A549 (cell line): ENCODE data around the gene KCNQ2. TPM values are rescaled to one million over a fixed set of nuclear protein-coding genes. Genes with fewer than 3 reads are reported as not detected.
A peak's percentile ranks its signal among the peaks of the same experiment; 100 is the strongest.

Experiments used
- ATAC-seq, 2 experiments: fragments of 200-7000 bp in 1 of 2; fragments of >200 bp in 1 of 2; cut with Nextera tagmentation in 1 of 2; cut with Tn5 transposase in 1 of 2; 3 replicates each; pipeline versions ENCODE4 v1.8.0 to v1.9.1; 2018 to 2020; ENCODE audit warnings: mild to moderate bottlenecking in 1 of 2, moderate library complexity in 1 of 2
- CTCF ChIA-PET: fragments of 300-600 bp; sonication (Branson Sonifier 250); formaldehyde crosslinking; extraction: SDS; loops from one replicate; lab custom pipeline; 2021; ENCODE audit warnings: antibody characterized with exemption, inconsistent platforms; lab: Yijun Ruan, JAX
- POLR2A ChIA-PET: fragments of 350-600 bp; formaldehyde crosslinking; extraction: SDS; loops from one replicate; lab custom pipeline; 2021; ENCODE audit warnings: antibody characterized with exemption, inconsistent platforms; lab: Yijun Ruan, JAX
- DNase-seq, 2 experiments: peaks; one replicate each; pipeline versions ENCODE4 v3.0.0 to v3.0.0-alpha.2; 2011 to 2016; ENCODE audit warnings: low read depth in 1 of 2, low spot score in 1 of 2
- FAIRE-seq: peaks from 2 replicates; lab custom pipeline; 2011; peaks lifted over from hg19 to GRCh38; lab: Jason Lieb, UNC
- H3K27ac ChIP-seq, 2 experiments: fragments of >200 bp; sonication (Bioruptor Twin); formaldehyde crosslinking; 3 replicates each; pipeline ENCODE4 v1.5.1; 2016 to 2017
- H3K4me1 ChIP-seq: fragments of >200 bp; sonication (Bioruptor Twin); formaldehyde crosslinking; 3 replicates; pipeline ENCODE4 v1.6.1; 2016
- H3K4me2 ChIP-seq: fragments of >200 bp; sonication (Bioruptor Twin); formaldehyde crosslinking; 3 replicates; pipeline ENCODE4 v1.6.1; 2016
- H3K4me3 ChIP-seq: fragments of >200 bp; sonication (Bioruptor Twin); formaldehyde crosslinking; 3 replicates; pipeline ENCODE4 v1.5.1; 2016
- H3K9me3 ChIP-seq: fragments of >200 bp; sonication (Bioruptor Twin); formaldehyde crosslinking; 3 replicates; pipeline ENCODE4 v1.6.1; 2016
- BCL3 ChIP-seq: fragments of >200 bp; sonication (Bioruptor Twin); formaldehyde crosslinking; IDR thresholded peaks from 3 replicates; pipeline ENCODE4 v1.6.1; 2016
- CBX2 ChIP-seq: fragments of 200-600 bp; sonication (generic); IDR thresholded peaks from 2 replicates; pipeline ENCODE4 v1.6.1; 2016; ENCODE audit warnings: low read depth, mild to moderate bottlenecking, borderline replicate concordance
- GATA3 ChIP-seq: IDR thresholded peaks from 2 replicates; pipeline ENCODE4 v1.6.1; 2012; ENCODE audit warnings: borderline replicate concordance
- HEYL ChIP-seq: fragments of 250-450 bp; sonication (Bioruptor Pico); IDR thresholded peaks from 2 replicates; pipeline ENCODE4 v1.8.0; 2021; ENCODE audit warnings: mild to moderate bottlenecking, moderate library complexity
- HMGXB4 ChIP-seq: fragments of 250-450 bp; sonication (Bioruptor Pico); IDR thresholded peaks from 2 replicates; pipeline ENCODE4 v1.5.0; 2021; ENCODE audit warnings: mild to moderate bottlenecking, moderate library complexity, borderline replicate concordance
- MAFK ChIP-seq: fragments of 450-650 bp; IDR thresholded peaks from 2 replicates; pipeline ENCODE4 v1.6.1; 2014; ENCODE audit not compliant: partially characterized antibody
- MYC ChIP-seq: IDR thresholded peaks from 2 replicates; pipeline ENCODE4 v1.6.1; 2012; ENCODE audit warnings: mild to moderate bottlenecking, inconsistent platforms, low read length, improper control_type of control experiment, borderline replicate concordance
- NPAS2 ChIP-seq: fragments of 250-450 bp; sonication (Bioruptor Pico); IDR thresholded peaks from 2 replicates; pipeline ENCODE4 v1.8.0; 2022; ENCODE audit warnings: mild to moderate bottlenecking, moderate library complexity, borderline replicate concordance
- PBX3 ChIP-seq: IDR thresholded peaks from 2 replicates; pipeline ENCODE4 v1.6.1; 2012
- POLR2A ChIP-seq: IDR thresholded peaks from 2 replicates; pipeline ENCODE4 v1.6.1; 2012; ENCODE audit warnings: mild to moderate bottlenecking, low read length
- REST ChIP-seq: fragments of 200-600 bp; sonication (generic); IDR thresholded peaks from 2 replicates; pipeline ENCODE4 v1.6.1; 2016; ENCODE audit warnings: antibody characterized with exemption, mild to moderate bottlenecking, moderate library complexity
- RFX5 ChIP-seq: fragments of 450-650 bp; IDR thresholded peaks from 2 replicates; pipeline ENCODE4 v1.7.1; 2014; ENCODE audit warnings: antibody characterized with exemption, mild to moderate bottlenecking, moderate library complexity
- RNF2 ChIP-seq: fragments of 200-600 bp; sonication (generic); IDR thresholded peaks from 2 replicates; pipeline ENCODE4 v1.6.1; 2016; ENCODE audit warnings: low read depth, mild to moderate bottlenecking, antibody characterized with exemption, moderate library complexity, borderline replicate concordance
- SMC3 ChIP-seq: fragments of >200 bp; sonication (Bioruptor Twin); formaldehyde crosslinking; IDR thresholded peaks from 3 replicates; pipeline ENCODE4 v1.6.1; 2018; ENCODE audit warnings: inconsistent platforms
- SREBF2 ChIP-seq: fragments of 450-650 bp; IDR thresholded peaks from 2 replicates; pipeline ENCODE4 v1.6.1; 2014; ENCODE audit warnings: mild to moderate bottlenecking, moderate library complexity
- TP53 ChIP-seq: fragments of 250-450 bp; sonication (Bioruptor Pico); IDR thresholded peaks from 2 replicates; pipeline ENCODE4 v1.5.0; 2021; ENCODE audit warnings: mild to moderate bottlenecking, moderate library complexity
- ZC3H11A ChIP-seq: fragments of 450-650 bp; IDR thresholded peaks from 2 replicates; pipeline ENCODE4 v1.6.1; 2014; ENCODE audit warnings: antibody characterized with exemption, mild to moderate bottlenecking
- WGBS: methylation state at CpG from one replicate; pipeline ENCODE4 v1.1.6; 2017; ENCODE audit errors: missing lambda C conversion rate; 5-methylcytosine and 5-hydroxymethylcytosine counted together
- polyA plus RNA-seq, 4 experiments: library from polyadenylated mRNA; depleted of rRNA in 3 of 4; stranded (reverse); fragments of >200 nt; fragmentation: RNase III in 1 of 4; extraction: RNeasy Plus Mini Kit Qiagen cat#74134 plus additional on column Dnase treatment in 1 of 4; gene quantifications; 2 replicates in 3 of 4; 3 replicates in 1 of 4; pipeline ENCODE4 v1.2.3, GENCODE V29; 2011 to 2017

The KCNQ2 gene
- polyA plus RNA-seq, 2 of the 4 experiments (the other 2 are of a cell fraction), result 0.14 to 0.36 TPM

GRCh38 chr20:63468421-63468820 is 4.0 kb downstream of the KCNQ2 start:
- 75% methylated on average over 10 of the region's 12 CpGs for WGBS
- Histone ChIP-seq H3K9me3 (no peaks in the 10 kb centered on the region), H3K4me3 (no peak overlapping the region), H3K27ac (no peak overlapping the region), H3K4me1 (peaks cover 13% of the 10 kb centered on the region), H3K4me2 (no peak overlapping the region)
- ATAC-seq (no peak), DNase-seq (no peak), FAIRE-seq (no peak)
- TF ChIP-seq SREBF2 (no peak), HMGXB4 (CRISPR knock-in tag) (no peak), HEYL (CRISPR knock-in tag) (no peak), REST (no peak), RFX5 (no peak), NPAS2 (no peak), GATA3 (no peak), CBX2 (no peak), SMC3 (no peak), PBX3 (no peak), ZC3H11A (no peak), TP53 (CRISPR knock-in tag) (no peak), MYC (no peak), RNF2 (no peak), BCL3 (no peak)
- CTCF ChIA-PET, result interaction anchor here (0.6 to 2.9 kb wide), 3 partner anchors 28 to 657 kb away, joined by 3 to 16 read pairs (median 3); no protein-coding TSS in a partner anchor
- POLR2A ChIA-PET, result no interaction called here

- no peak for DNase-seq
- H3K9me3 ChIP-seq, result no peaks in the 10 kb centered on the region
- H3K4me3 ChIP-seq, result no peak overlapping the region
- CTCF ChIA-PET, result interaction anchor here (0.6 to 1.7 kb wide), 4 partner anchors 29 to 656 kb away, joined by 3 to 4 read pairs (median 3); no protein-coding TSS in a partner anchor
- H3K4me1 ChIP-seq, result peaks cover 13% of the 10 kb centered on the region
- FAIRE-seq, result no peak
- H3K4me2 ChIP-seq, result no peak overlapping the region
- H3K27ac ChIP-seq, result no peak overlapping the region
- WGBS, result 53% methylated on average over 19 of the region's 19 CpGs
- POLR2A ChIA-PET, result no interaction called here
- no peak for ATAC-seq
- TF ChIP-seq MAFK (peak; percentile 12), POLR2A (no peak)
- TF ChIP-seq, all 56 proteins: peak for 1
Observed at GRCh38 chr20:63467294-63468083, 5.0 kb downstream of the KCNQ2 start.
